Psoas muscle (tissue), 8 donors: ENCODE data around the gene SLC37A1. TPM values are rescaled to one million over a fixed set of nuclear protein-coding genes. Genes with fewer than 3 reads are reported as not detected.

Source experiments
- ATAC-seq, 4 donors: fragments of 200-7000 bp; cut with Tn5 transposase; one replicate each; pipeline ENCODE4 v1.9.1; 2020; ENCODE audit warnings: moderate library complexity in 3 of 4, mild to moderate bottlenecking in 2 of 4
- DNase-seq, 2 donors: peaks; one replicate each; pipeline ENCODE4 v3.0.0-alpha.2; 2020
- H3K27ac ChIP-seq: fragments of 200-600 bp; one replicate; pipeline ENCODE4 v1.8.0; 2022
- H3K27me3 ChIP-seq, 3 donors: fragments of 200-600 bp in 1 of 3; one replicate each; pipeline versions ENCODE4 v1.6.1 to v1.8.0; 2013 to 2022; ENCODE audit warnings: low read length in 2 of 3, mild to moderate bottlenecking in 2 of 3, moderate library complexity in 1 of 3; ENCODE audit not compliant: insufficient read depth in 3 of 3
- H3K36me3 ChIP-seq, 2 donors: fragments of 200-600 bp in 1 of 2; one replicate each; pipeline versions ENCODE4 v1.6.1 to v1.8.0; 2013 to 2022; ENCODE audit warnings: low read depth in 1 of 2, mild to moderate bottlenecking in 1 of 2, moderate library complexity in 1 of 2; ENCODE audit not compliant: insufficient read depth in 1 of 2
- H3K4me1 ChIP-seq: fragments of 200-600 bp; one replicate; pipeline ENCODE4 v1.8.0; 2022
- H3K4me3 ChIP-seq: fragments of 200-600 bp; one replicate; pipeline ENCODE4 v1.8.0; 2022; ENCODE audit warnings: mild to moderate bottlenecking
- H3K9me3 ChIP-seq: fragments of 200-600 bp; one replicate; pipeline ENCODE4 v1.8.0; 2022
- WGBS, 3 donors: extraction: QIAGEN DNeasy Blood & Tissue Kit; methylation state at CpG; one replicate each; pipeline versions ENCODE4 v1.1.6 to v1.1.7; 2013; 5-methylcytosine and 5-hydroxymethylcytosine counted together
- intact Hi-C, 2 donors: fragments of 100-400 bp; cut with DNase I; formaldehyde crosslinking; loops; one replicate each; pipeline versions ENCODE4 v1.11.0 to v1.14.2; 2022
- polyA plus RNA-seq, 3 donors: library from polyadenylated mRNA; stranded (reverse); fragments of 200-250 nt; gene quantifications; one replicate each; pipeline ENCODE4 v1.2.3, GENCODE V29; 2013
- total RNA-seq, 4 donors: library from RNA; stranded (reverse); fragmentation: NEBNext Ultra II Directional in 2 of 4; extraction: Animal tissue kit (Norgen Biotek cat#: 25700) in 2 of 4; gene quantifications; one replicate each; pipeline versions ENCODE4 v1.2.1 to v1.2.4, GENCODE V29; 2021 to 2023
- TF ChIP-seq, protein P1 (sequence below): fragments of 200-600 bp; IDR thresholded peaks from one replicate; pipeline ENCODE4 v1.8.0; 2022; ENCODE audit warnings: antibody characterized with exemption
- donor health status: healthy with polysubstance abuse.
- donor health status: DM: no; HTN: no; CAD: no; lungs with moderate emphysema.
- donor health status: Bipolar disorder and iron deficiency.
- donor health status: healthy.
- donor health status: DM: yes; HTN: yes; CAD: no.
- donor health status: DM: no; HTN: no; CAD: no.
- donor health status: DM: no; HTN: no; CAD: no.
- donor health status: DM: yes; HTN: yes; CAD: no.

The SLC37A1 gene
- total and polyA plus RNA-seq, 7 donors = 1.6 to 18.9 (median 8.0) TPM

DNA sequence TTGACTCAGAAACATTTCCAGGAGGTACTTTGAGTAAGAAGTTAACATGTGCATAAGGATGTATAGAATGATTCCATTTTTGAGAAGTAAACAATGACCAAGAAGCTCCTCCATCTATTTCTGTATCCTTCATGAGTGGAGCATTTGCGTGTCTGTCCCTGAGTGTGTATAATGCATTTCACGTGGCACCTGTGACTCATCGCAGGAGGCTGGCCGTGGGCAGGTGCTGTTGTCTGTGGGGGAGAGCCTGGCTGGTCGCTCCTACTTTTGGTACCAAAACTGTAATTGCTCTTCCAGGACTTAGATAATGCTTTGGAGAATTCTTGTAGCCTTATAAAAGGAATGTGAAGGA lies 16.5 kb downstream of the SLC37A1 start:
- H3K4me3 ChIP-seq = no peak overlapping the region
- H3K4me1 ChIP-seq = peaks cover 60% of the 10 kb centered on the region
- TF ChIP-seq, protein P1, sequence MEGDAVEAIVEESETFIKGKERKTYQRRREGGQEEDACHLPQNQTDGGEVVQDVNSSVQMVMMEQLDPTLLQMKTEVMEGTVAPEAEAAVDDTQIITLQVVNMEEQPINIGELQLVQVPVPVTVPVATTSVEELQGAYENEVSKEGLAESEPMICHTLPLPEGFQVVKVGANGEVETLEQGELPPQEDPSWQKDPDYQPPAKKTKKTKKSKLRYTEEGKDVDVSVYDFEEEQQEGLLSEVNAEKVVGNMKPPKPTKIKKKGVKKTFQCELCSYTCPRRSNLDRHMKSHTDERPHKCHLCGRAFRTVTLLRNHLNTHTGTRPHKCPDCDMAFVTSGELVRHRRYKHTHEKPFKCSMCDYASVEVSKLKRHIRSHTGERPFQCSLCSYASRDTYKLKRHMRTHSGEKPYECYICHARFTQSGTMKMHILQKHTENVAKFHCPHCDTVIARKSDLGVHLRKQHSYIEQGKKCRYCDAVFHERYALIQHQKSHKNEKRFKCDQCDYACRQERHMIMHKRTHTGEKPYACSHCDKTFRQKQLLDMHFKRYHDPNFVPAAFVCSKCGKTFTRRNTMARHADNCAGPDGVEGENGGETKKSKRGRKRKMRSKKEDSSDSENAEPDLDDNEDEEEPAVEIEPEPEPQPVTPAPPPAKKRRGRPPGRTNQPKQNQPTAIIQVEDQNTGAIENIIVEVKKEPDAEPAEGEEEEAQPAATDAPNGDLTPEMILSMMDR = no peak
- ATAC-seq (peak in 1 of 4 donors; percentile 27), DNase-seq (no peak)
- peaks cover 0 to 6% of the 10 kb centered on the region in 2 donors for H3K36me3 ChIP-seq
- peak overlapping the region; percentile 88 for H3K27ac ChIP-seq
- intact Hi-C loops = loop anchor here in 1 of 2 donors (10.0 kb wide), 1 partner anchor 445 kb away; the partner anchor contains the start of gene PKNOX1
- H3K9me3 ChIP-seq = no peaks in the 10 kb centered on the region
- no peaks in the 10 kb centered on the region for H3K27me3 ChIP-seq
- 67 to 76% (median 76%) methylated on average over 5 of the region's 5 CpGs for WGBS, 3 donors

DNA sequence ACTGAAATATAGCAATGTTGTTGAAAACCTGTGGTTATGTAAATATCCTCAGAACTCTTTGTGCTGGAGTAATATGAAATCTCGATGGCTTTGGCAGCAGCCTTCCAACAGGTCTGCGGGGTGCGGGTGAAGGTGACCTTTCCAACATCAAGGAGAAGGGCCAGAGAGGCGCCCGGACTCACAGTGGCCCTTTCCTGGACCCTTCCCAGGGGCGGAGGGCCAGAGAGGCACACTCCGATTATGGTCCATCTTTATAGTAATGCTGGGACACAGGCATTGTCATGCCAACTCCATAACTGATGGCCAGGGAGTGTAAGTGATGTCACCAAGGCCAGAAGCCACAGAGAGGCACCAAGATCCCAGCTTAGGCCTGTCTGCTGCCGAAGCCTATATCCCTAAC lies 18.1 kb downstream of the SLC37A1 start:
- no peaks in the 10 kb centered on the region for H3K27me3 ChIP-seq
- H3K4me1 ChIP-seq = peaks cover 44% of the 10 kb centered on the region
- H3K27ac ChIP-seq = peak overlapping the region; percentile 88
- ATAC-seq (peak in 1 of 4 donors; percentile 3), DNase-seq (no peak)
- peak overlapping the region; percentile 53 for H3K4me3 ChIP-seq
- H3K36me3 ChIP-seq = peaks cover 0 to 23% of the 10 kb centered on the region in 2 donors
- 68 to 69% (median 68%) methylated on average over 8 of the region's 8 CpGs for WGBS, 3 donors
- intact Hi-C loops = loop anchor here in 1 of 2 donors (10.0 kb wide), 1 partner anchor 443 kb away; the partner anchor contains the start of gene PKNOX1
- TF ChIP-seq, protein P1 = no peak
- H3K9me3 ChIP-seq = no peaks in the 10 kb centered on the region

DNA sequence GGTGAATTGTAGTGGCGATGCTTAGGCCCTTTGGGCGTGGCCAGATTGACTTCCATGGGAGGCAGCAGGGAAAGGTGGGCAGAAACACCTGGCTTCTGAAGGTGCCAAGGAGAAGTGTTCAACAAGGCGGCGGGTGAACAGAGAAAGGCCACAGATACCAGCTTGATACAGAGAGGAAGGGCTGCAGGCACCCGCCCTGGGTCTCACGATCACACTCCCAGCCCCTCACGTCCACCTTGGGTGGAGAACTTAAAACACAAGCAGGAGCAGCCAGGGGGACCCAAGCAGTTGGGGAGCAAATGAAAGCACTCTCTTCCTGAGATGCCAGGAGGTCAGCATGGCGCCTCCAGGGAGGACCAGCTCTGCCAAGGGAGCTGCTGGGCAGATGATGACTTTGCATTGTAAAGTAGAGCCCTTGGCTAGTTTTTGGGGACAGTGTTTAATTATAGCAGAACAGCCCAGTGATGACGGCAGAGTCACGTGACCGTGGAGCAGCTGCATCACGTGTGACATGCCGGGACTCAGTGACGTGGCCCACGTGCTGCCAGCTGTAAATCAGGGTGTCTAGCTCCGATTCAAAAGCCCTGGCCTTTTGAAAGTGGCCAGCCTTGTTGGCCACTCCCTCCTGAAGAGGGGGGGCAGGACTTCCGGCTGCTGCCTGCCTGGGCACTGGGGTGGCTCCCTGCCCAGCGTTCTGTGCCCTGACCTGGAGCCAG lies 19.0 kb downstream of the SLC37A1 start:
- WGBS, 3 donors = 33 to 43% (median 43%) methylated on average over 18 of the region's 18 CpGs
- peaks cover 36% of the 10 kb centered on the region for H3K4me1 ChIP-seq
- H3K27ac ChIP-seq = peak overlapping the region; percentile 88
- peak overlapping the region; percentile 31 for H3K4me3 ChIP-seq
- intact Hi-C loops = loop anchor here in 1 of 2 donors (10.0 kb wide), 1 partner anchor 442 kb away; the partner anchor contains the start of gene PKNOX1
- peaks cover 0 to 23% of the 10 kb centered on the region in 2 donors for H3K36me3 ChIP-seq
- ATAC-seq = peak; percentile 85 to 94 (median 89)
- peak; percentile 88 to 96 for DNase-seq
- no peaks in the 10 kb centered on the region for H3K9me3 ChIP-seq
- H3K27me3 ChIP-seq = no peaks in the 10 kb centered on the region
- TF ChIP-seq, protein P1 = no peak

DNA sequence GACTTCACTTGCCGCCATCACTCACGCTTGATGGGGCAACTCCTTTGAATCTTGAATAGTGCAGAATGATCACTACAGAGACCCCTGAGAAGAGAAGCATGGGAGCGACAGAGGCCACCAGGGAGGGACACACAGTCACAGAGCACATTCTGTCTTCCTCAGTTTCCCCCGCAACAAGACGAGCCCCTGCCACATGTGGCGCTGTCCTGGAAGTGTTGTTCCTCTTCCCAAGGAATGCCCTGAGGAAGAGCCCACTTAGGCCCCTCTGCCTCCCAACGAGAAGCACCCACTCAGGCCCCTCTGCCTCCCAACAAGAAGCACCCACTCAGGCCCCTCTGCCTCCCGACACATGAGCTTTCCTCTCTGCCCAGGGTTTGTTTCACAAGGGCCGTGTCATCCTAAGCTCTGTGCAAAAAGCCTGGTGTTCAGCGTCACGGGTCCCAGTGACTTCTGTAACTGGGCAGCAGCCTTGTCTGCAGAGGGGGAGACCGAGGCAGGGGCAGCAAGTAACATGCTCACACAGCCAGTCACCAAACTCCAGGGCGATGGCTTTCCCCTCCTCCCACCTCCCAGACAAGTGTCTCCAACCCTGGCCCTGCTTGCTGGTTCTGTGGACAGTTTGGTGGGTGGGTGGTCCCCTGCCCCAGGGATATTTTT lies 19.8 kb downstream of the SLC37A1 start:
- ATAC-seq = no peak
- peak overlapping the region; percentile 88 for H3K27ac ChIP-seq
- TF ChIP-seq, protein P1 = no peak

More for the DNA sequence above, 19.8 kb downstream of the SLC37A1 start:
- H3K36me3 ChIP-seq = peaks cover 0 to 23% of the 10 kb centered on the region in 2 donors
- no peak for DNase-seq
- H3K27me3 ChIP-seq = no peaks in the 10 kb centered on the region
- 86 to 89% (median 89%) methylated on average over 13 of the region's 13 CpGs for WGBS, 3 donors
- peaks cover 31% of the 10 kb centered on the region for H3K4me1 ChIP-seq
- H3K4me3 ChIP-seq = peak overlapping the region; percentile 31
- intact Hi-C loops = loop anchor here in 1 of 2 donors (10.0 kb wide), 1 partner anchor 441 kb away; the partner anchor contains the start of gene PKNOX1
- no peaks in the 10 kb centered on the region for H3K9me3 ChIP-seq
